ENCODE data around the gene SIAH1.

- no peak for TF ChIP-seq MXI1 (conservative IDR thresholded peaks at IDR 0.05; ENCODE audit: poor library complexity, severe bottlenecking)
- no peak for TF ChIP-seq CTCF (IDR thresholded peaks at IDR 0.05; ENCODE audit: poor library complexity, severe bottlenecking)
- no peak for TF ChIP-seq REST (IDR thresholded peaks at IDR 0.05; ENCODE audit: borderline replicate concordance)
- no peak for TF ChIP-seq TAF1 (IDR thresholded peaks at IDR 0.05; ENCODE audit: low read depth)
- TF ChIP-seq EZH2 (IDR thresholded peaks at IDR 0.05; ENCODE audit: borderline replicate concordance, insufficient read depth, low read length, poor library complexity, severe bottlenecking) = no peak
Observed at GRCh38 chr16:48405907-48406306, 20.7 kb upstream of the SIAH1 start.

Data from neural cell (in vitro differentiated cells).